NB4 (cell line): Measurements from ENCODE around the gene ABTB2.

Experiments
- DNase-seq: peaks from one replicate; pipeline ENCODE4 v3.0.0; 2010; ENCODE audit warnings: low read depth
- H3K4me3 ChIP-seq: one replicate; pipeline ENCODE4 v1.5.1; 2011; ENCODE audit warnings: mild to moderate bottlenecking, low read depth, low read length, moderate library complexity
- MAX ChIP-seq: IDR thresholded peaks from 2 replicates; pipeline ENCODE4 v1.6.1; 2011; ENCODE audit warnings: low read depth, low read length
- MYC ChIP-seq: IDR thresholded peaks from 2 replicates; pipeline ENCODE4 v1.6.1; 2011; ENCODE audit warnings: low read depth, low read length
- POLR2A ChIP-seq: IDR thresholded peaks from 2 replicates; pipeline ENCODE4 v1.6.1; 2011; ENCODE audit warnings: mild to moderate bottlenecking; ENCODE audit not compliant: insufficient read length; ENCODE audit errors: extremely low read depth
- TF ChIP-seq, protein P1 (sequence below): IDR thresholded peaks from one replicate; pipeline ENCODE4 v1.5.1; 2012; ENCODE audit warnings: low read depth, low read length

The ABTB2 gene

GRCh38 chr11:34215806-34216453, 141.9 kb downstream of the ABTB2 start:
- DNase-seq = no peak
- no peak overlapping the region for H3K4me3 ChIP-seq
- no peak for TF ChIP-seq MAX
- TF ChIP-seq, protein P1, sequence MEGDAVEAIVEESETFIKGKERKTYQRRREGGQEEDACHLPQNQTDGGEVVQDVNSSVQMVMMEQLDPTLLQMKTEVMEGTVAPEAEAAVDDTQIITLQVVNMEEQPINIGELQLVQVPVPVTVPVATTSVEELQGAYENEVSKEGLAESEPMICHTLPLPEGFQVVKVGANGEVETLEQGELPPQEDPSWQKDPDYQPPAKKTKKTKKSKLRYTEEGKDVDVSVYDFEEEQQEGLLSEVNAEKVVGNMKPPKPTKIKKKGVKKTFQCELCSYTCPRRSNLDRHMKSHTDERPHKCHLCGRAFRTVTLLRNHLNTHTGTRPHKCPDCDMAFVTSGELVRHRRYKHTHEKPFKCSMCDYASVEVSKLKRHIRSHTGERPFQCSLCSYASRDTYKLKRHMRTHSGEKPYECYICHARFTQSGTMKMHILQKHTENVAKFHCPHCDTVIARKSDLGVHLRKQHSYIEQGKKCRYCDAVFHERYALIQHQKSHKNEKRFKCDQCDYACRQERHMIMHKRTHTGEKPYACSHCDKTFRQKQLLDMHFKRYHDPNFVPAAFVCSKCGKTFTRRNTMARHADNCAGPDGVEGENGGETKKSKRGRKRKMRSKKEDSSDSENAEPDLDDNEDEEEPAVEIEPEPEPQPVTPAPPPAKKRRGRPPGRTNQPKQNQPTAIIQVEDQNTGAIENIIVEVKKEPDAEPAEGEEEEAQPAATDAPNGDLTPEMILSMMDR = no peak
- no peak for TF ChIP-seq POLR2A
- TF ChIP-seq MYC = no peak

GRCh38 chr11:34214961-34215805, 142.6 kb downstream of the ABTB2 start:
- H3K4me3 ChIP-seq = no peak overlapping the region
- TF ChIP-seq, protein P1 = no peak
- no peak for TF ChIP-seq MYC
- TF ChIP-seq MAX = no peak
- TF ChIP-seq POLR2A = no peak
- no peak for DNase-seq

DNA sequence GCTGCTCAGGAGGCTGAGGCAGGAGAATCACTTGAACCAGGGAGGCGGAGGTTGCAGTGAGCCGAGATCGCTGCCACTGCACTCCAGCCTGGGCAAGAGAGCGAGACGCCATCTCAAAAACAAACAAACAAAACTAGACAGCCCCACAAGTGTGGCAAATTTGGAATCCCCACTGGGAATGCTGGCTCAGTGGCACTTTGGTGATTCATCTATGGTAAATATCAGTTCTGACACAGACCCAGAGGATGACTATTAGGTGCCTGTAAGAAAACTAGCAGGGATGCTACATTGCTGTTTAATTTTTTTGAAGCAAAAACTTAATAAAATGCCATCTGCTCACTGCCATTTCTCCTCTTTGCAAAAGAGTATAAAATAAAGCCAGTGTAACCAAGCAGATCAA, 144.4 kb downstream of the ABTB2 start:
- DNase-seq = no peak
- H3K4me3 ChIP-seq = no peak overlapping the region
- TF ChIP-seq MYC = no peak
- TF ChIP-seq, protein P1 = no peak
- TF ChIP-seq POLR2A = no peak
- no peak for TF ChIP-seq MAX

- no peak overlapping the region for H3K4me3 ChIP-seq
- no peak for TF ChIP-seq MYC
- no peak for TF ChIP-seq MAX
- TF ChIP-seq, protein P1 = no peak
- no peak for TF ChIP-seq POLR2A
- DNase-seq = no peak
Observed at GRCh38 chr11:34212566-34212965, 145.2 kb downstream of the ABTB2 start.

GRCh38 chr11:34209809-34210208, 148.0 kb downstream of the ABTB2 start:
- no peak overlapping the region for H3K4me3 ChIP-seq
- TF ChIP-seq POLR2A (no peak), MYC (no peak), MAX (no peak)
- TF ChIP-seq, protein P1 = no peak
- no peak for DNase-seq
